GM19452 (cell line): ENCODE measurements around the gene TRAP1.

Experiments
- ATAC-seq: cut with Tn5 transposase; IDR thresholded peaks from one replicate; pipeline ENCODE4 v1.9.1; 2021; ENCODE audit not compliant: unreplicated experiment

The TRAP1 gene

GRCh38 chr16:3717235-3718018, at the start of gene TRAP1:
TSS of gene TRAP1 (minus strand) at chr16:3717524. CDS start at chr16:3717508, 16 bp downstream.
- peak; percentile 85 for ATAC-seq

GRCh38 chr16:3766177-3766576, 48.9 kb upstream of the TRAP1 start:
- no peak for ATAC-seq

- no peak for ATAC-seq
Measured at GRCh38 chr16:3764409-3764808, 47.1 kb upstream of the TRAP1 start.

- no peak for ATAC-seq
Measured at GRCh38 chr16:3762107-3762750, 44.9 kb upstream of the TRAP1 start.

- no peak for ATAC-seq
Measured at GRCh38 chr16:3761375-3762106, 44.2 kb upstream of the TRAP1 start.

GRCh38 chr16:3760518-3760917, 43.2 kb upstream of the TRAP1 start:
- no peak for ATAC-seq

- no peak for ATAC-seq
Measured at GRCh38 chr16:3759736-3760135, 42.4 kb upstream of the TRAP1 start.

GRCh38 chr16:3756113-3756512, 38.8 kb upstream of the TRAP1 start:
- no peak for ATAC-seq

- ATAC-seq = no peak
Measured at GRCh38 chr16:3755249-3755648, 37.9 kb upstream of the TRAP1 start.

- no peak for ATAC-seq
Measured at GRCh38 chr16:3754772-3755171, 37.4 kb upstream of the TRAP1 start.

GRCh38 chr16:3754081-3754703, 36.9 kb upstream of the TRAP1 start:
- no peak for ATAC-seq

GRCh38 chr16:3752984-3753383, 35.7 kb upstream of the TRAP1 start:
- no peak for ATAC-seq

GRCh38 chr16:3751878-3752277, 34.6 kb upstream of the TRAP1 start:
- ATAC-seq = no peak

- ATAC-seq = no peak
Measured at GRCh38 chr16:3748307-3748706, 31.0 kb upstream of the TRAP1 start.

- ATAC-seq = no peak
Measured at GRCh38 chr16:3745751-3746355, 28.5 kb upstream of the TRAP1 start.

- ATAC-seq = no peak
Measured at GRCh38 chr16:3744018-3744417, 26.7 kb upstream of the TRAP1 start.

GRCh38 chr16:3740934-3741333, 23.6 kb upstream of the TRAP1 start:
- no peak for ATAC-seq

- no peak for ATAC-seq
Measured at GRCh38 chr16:3740186-3740585, 22.9 kb upstream of the TRAP1 start.

- no peak for ATAC-seq
Measured at GRCh38 chr16:3739636-3740035, 22.3 kb upstream of the TRAP1 start.

- ATAC-seq = no peak
Measured at GRCh38 chr16:3738541-3738940, 21.2 kb upstream of the TRAP1 start.

GRCh38 chr16:3738128-3738527, 20.8 kb upstream of the TRAP1 start:
- no peak for ATAC-seq
